SK-N-SH (cell line): Measurements from ENCODE around the gene LRP1. TPM values are rescaled to one million over a fixed set of nuclear protein-coding genes. Genes with fewer than 3 reads are reported as not detected.

Experiments used
- CTCF ChIA-PET: fragments of 300-600, 350-600 bp; formaldehyde crosslinking; extraction: SDS; loops from one replicate; lab custom pipeline; 2021; lab: Yijun Ruan, JAX
- POLR2A ChIA-PET: fragments of 350-600 bp; sonication (Branson Sonifier 250); formaldehyde crosslinking; extraction: SDS; loops from one replicate; lab custom pipeline; 2020; ENCODE audit warnings: antibody characterized with exemption, inconsistent platforms; lab: Yijun Ruan, JAX
- DNase-seq: peaks from one replicate; pipeline ENCODE4 v3.0.0; 2012
- H2AFZ ChIP-seq: fragments of 200-600 bp; sonication (generic); 2 replicates; pipeline ENCODE4 v1.8.1; 2016; ENCODE audit warnings: antibody characterized with exemption, mild to moderate bottlenecking, low read depth
- H3F3A ChIP-seq: fragments of 200-600 bp; sonication (generic); replicated peaks from 2 replicates; pipeline ENCODE3; 2016; ENCODE audit warnings: antibody characterized with exemption, mild to moderate bottlenecking; ENCODE audit not compliant: insufficient read depth
- H3K27ac ChIP-seq, 2 experiments: fragments of 200-500 bp in 1 of 2; fragments of 200-600 bp in 1 of 2; sonication (Bioruptor generic) in 1 of 2; sonication (generic), shearing (Covaris generic) in 1 of 2; 2 replicates each; pipeline versions ENCODE4 v1.5.1 to v1.6.1; 2014 to 2016; ENCODE audit warnings: low read depth in 2 of 2, inconsistent platforms in 1 of 2, low read length in 1 of 2, mild to moderate bottlenecking in 1 of 2, mixed read lengths in 1 of 2
- H3K27me3 ChIP-seq: fragments of 200-600 bp; sonication (generic), shearing (Covaris generic); 2 replicates; pipeline ENCODE4 v1.6.1; 2016; ENCODE audit warnings: mixed run types; ENCODE audit not compliant: insufficient read depth
- H3K36me3 ChIP-seq, 2 experiments: fragments of 200-500 bp in 1 of 2; fragments of 200-600 bp in 1 of 2; sonication (Bioruptor generic) in 1 of 2; sonication (generic) in 1 of 2; replicated peaks in 1 of 2; 2 replicates each; pipeline versions ENCODE3 to v1.5.1; 2014 to 2016; ENCODE audit warnings: low read length in 1 of 2, mild to moderate bottlenecking in 1 of 2; ENCODE audit not compliant: insufficient read depth in 2 of 2, control insufficient read depth in 1 of 2
- H3K4me1 ChIP-seq, 2 experiments: fragments of 200-500 bp in 1 of 2; fragments of 200-600 bp in 1 of 2; sonication (Bioruptor generic) in 1 of 2; sonication (generic), shearing (Covaris generic) in 1 of 2; 2 replicates each; pipeline versions ENCODE4 v1.5.1 to v1.6.1; 2014 to 2016; ENCODE audit warnings: low read depth in 1 of 2, low read length in 1 of 2, mixed run types in 1 of 2; ENCODE audit not compliant: insufficient read depth in 2 of 2, control insufficient read depth in 1 of 2
- H3K4me2 ChIP-seq: fragments of 200-600 bp; sonication (generic), shearing (Covaris generic); 2 replicates; pipeline ENCODE4 v1.6.1; 2017; ENCODE audit warnings: mixed run types
- H3K4me3 ChIP-seq, 2 experiments: fragments of 200-500 bp in 1 of 2; fragments of 200-600 bp in 1 of 2; sonication (Bioruptor generic) in 1 of 2; sonication (generic), shearing (Covaris generic) in 1 of 2; 2 replicates each; pipeline versions ENCODE4 v1.5.1 to v1.8.1; 2014 to 2016; ENCODE audit warnings: low read depth in 2 of 2, inconsistent platforms in 1 of 2, low read length in 1 of 2, mild to moderate bottlenecking in 1 of 2, mixed read lengths in 1 of 2, moderate library complexity in 1 of 2
- H3K79me2 ChIP-seq: fragments of 200-600 bp; sonication (generic); 2 replicates; pipeline ENCODE4 v1.8.1; 2017; ENCODE audit warnings: mild to moderate bottlenecking; ENCODE audit not compliant: insufficient read depth
- H3K9ac ChIP-seq: fragments of 200-600 bp; sonication (generic); 2 replicates; pipeline ENCODE4 v1.6.1; 2017; ENCODE audit warnings: mixed run types
- H3K9me2 ChIP-seq: fragments of 200-600 bp; sonication (generic); 2 replicates; pipeline ENCODE4 v1.6.1; 2017; ENCODE audit warnings: mixed run types
- H3K9me3 ChIP-seq: fragments of 200-600 bp; sonication (generic); 2 replicates; pipeline ENCODE4 v1.6.1; 2017; ENCODE audit warnings: mixed run types, mild to moderate bottlenecking, moderate library complexity
- H4K20me1 ChIP-seq: fragments of 200-600 bp; sonication (generic); 2 replicates; pipeline ENCODE4 v1.6.1; 2017; ENCODE audit warnings: mild to moderate bottlenecking, mixed run types; ENCODE audit not compliant: insufficient read depth
- CTCF ChIP-seq: fragments of 200-600 bp; sonication (generic); IDR thresholded peaks from 2 replicates; pipeline ENCODE4 v1.6.1; 2017; ENCODE audit warnings: antibody characterized with exemption, mild to moderate bottlenecking, moderate library complexity
- EP300 ChIP-seq, 2 experiments: IDR thresholded peaks; 2 replicates each; pipeline versions ENCODE4 v1.4.0 to v1.6.1; 2012; ENCODE audit warnings: borderline replicate concordance in 1 of 2, low read depth in 1 of 2, low read length in 1 of 2
- MXI1 ChIP-seq: IDR thresholded peaks from 2 replicates; pipeline ENCODE4 v1.6.1; 2012; ENCODE audit warnings: mild to moderate bottlenecking, low read depth, low read length, improper control_type of control experiment
- NFIC ChIP-seq: IDR thresholded peaks from 2 replicates; pipeline ENCODE4 v1.4.0; 2012; ENCODE audit warnings: borderline replicate concordance
- REST ChIP-seq: IDR thresholded peaks from 2 replicates; pipeline ENCODE4 v1.6.1; 2012; ENCODE audit warnings: mild to moderate bottlenecking, low read depth, low read length, moderate library complexity
- RXRA ChIP-seq: IDR thresholded peaks from 2 replicates; pipeline ENCODE4 v1.4.0; 2012; ENCODE audit warnings: low read depth, mild to moderate bottlenecking, borderline replicate concordance
- ZBTB33 ChIP-seq: IDR thresholded peaks from 2 replicates; pipeline ENCODE4 v1.4.0; 2012; ENCODE audit warnings: low read depth, borderline replicate concordance
- WGBS: methylation state at CpG from one replicate; pipeline ENCODE4 v1.1.6; 2017; ENCODE audit warnings: low lambda C conversion rate; 5-methylcytosine and 5-hydroxymethylcytosine counted together
- polyA plus RNA-seq, 3 experiments: library from polyadenylated mRNA; depleted of rRNA; stranded (reverse); fragments of >200 nt; gene quantifications; 2 replicates each; pipeline ENCODE4 v1.2.3, GENCODE V29; 2012
- TF ChIP-seq, protein P1 (sequence below): IDR thresholded peaks from 2 replicates; pipeline ENCODE4 v1.4.0; 2012; ENCODE audit warnings: low read depth

The LRP1 gene
- polyA plus RNA-seq, 1 of the 3 experiments (the other 2 are of a cell fraction) = 55.0 TPM

- no peak overlapping the region for H3K4me2 ChIP-seq
- H3K9me2 ChIP-seq = no peaks in the 10 kb centered on the region
- POLR2A ChIA-PET = interaction anchor here (1.2 kb wide), 1 partner anchor 8 kb away, joined by 3 read pairs; no protein-coding TSS in a partner anchor
- H3K79me2 ChIP-seq = no peaks in the 10 kb centered on the region
- H3F3A ChIP-seq = peaks cover 4% of the 10 kb centered on the region
- H3K9ac ChIP-seq = no peak overlapping the region
- WGBS = 91% methylated on average over 7 of the region's 8 CpGs
- H3K27ac ChIP-seq = no peak overlapping the region
- H3K4me1 ChIP-seq = no peaks in the 10 kb centered on the region
- no peaks in the 10 kb centered on the region for H3K9me3 ChIP-seq
- H3K27me3 ChIP-seq = no peaks in the 10 kb centered on the region
- TF ChIP-seq CTCF (no peak), MXI1 (no peak), EP300 (IDR thresholded peaks at IDR 0.05; ENCODE audit: borderline replicate concordance in 1 of 2, low read depth in 1 of 2, low read length in 1 of 2) (no peak), RXRA (no peak), REST (no peak), ZBTB33 (no peak)
- TF ChIP-seq, protein P1, sequence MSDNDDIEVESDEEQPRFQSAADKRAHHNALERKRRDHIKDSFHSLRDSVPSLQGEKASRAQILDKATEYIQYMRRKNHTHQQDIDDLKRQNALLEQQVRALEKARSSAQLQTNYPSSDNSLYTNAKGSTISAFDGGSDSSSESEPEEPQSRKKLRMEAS = no peak
- TF ChIP-seq, all 33 proteins: peak for 0
- Histone ChIP-seq H3K4me3 (no peak overlapping the region), H3K36me3 (peaks cover 25 to 83% of the 10 kb centered on the region in 2 experiments), H2AFZ (no peak overlapping the region), H4K20me1 (no peaks in the 10 kb centered on the region)
- DNase-seq = no peak
- CTCF ChIA-PET = interaction anchor here (1.2 to 31.5 kb wide), 6 partner anchors 26 to 119 kb away, joined by 3 to 616 read pairs (median 48); partner anchors contain the start of genes LRP1 and LRP1-AS
Measured at GRCh38 chr12:57188090-57188425, 59.8 kb downstream of the LRP1 start.

- Histone ChIP-seq H3K4me2 (no peak overlapping the region), H3K9me3 (no peaks in the 10 kb centered on the region), H3K4me3 (no peak overlapping the region), H3K27ac (no peak overlapping the region), H3K27me3 (no peaks in the 10 kb centered on the region), H3K79me2 (no peaks in the 10 kb centered on the region), H3K4me1 (no peaks in the 10 kb centered on the region), H3K9me2 (no peaks in the 10 kb centered on the region), H3F3A (peaks cover 4% of the 10 kb centered on the region), H4K20me1 (no peaks in the 10 kb centered on the region), H3K9ac (no peak overlapping the region), H2AFZ (no peak overlapping the region), H3K36me3 (peaks cover 17 to 85% of the 10 kb centered on the region in 2 experiments)
- ChIA-PET POLR2A (no interaction called here), CTCF (interaction anchor here (0.9 to 31.5 kb wide), 6 partner anchors 24 to 185 kb away, joined by 3 to 616 read pairs (median 12); partner anchors contain the start of genes LRP1 and LRP1-AS)
- 96% methylated on average over 6 of the region's 6 CpGs for WGBS
- TF ChIP-seq REST (no peak), NFIC (no peak)
- DNase-seq = no peak
Measured at GRCh38 chr12:57190037-57190436, 61.8 kb downstream of the LRP1 start.
